ENCODE measurements around the gene CYB5D1.
A peak's percentile ranks its signal among the peaks of the same experiment; 100 is the strongest.

The CYB5D1 gene

GRCh38 chr17:7880076-7880868 is 22.5 kb downstream of the CYB5D1 start (continued):
- no peak for TF ChIP-seq ZC3H10 (CRISPR knock-in tag; IDR thresholded peaks at IDR 0.05)
- no peak for TF ChIP-seq TOX (CRISPR knock-in tag; IDR thresholded peaks at IDR 0.05; ENCODE audit: borderline replicate concordance)
- no peak for TF ChIP-seq POU6F1 (CRISPR knock-in tag; IDR thresholded peaks at IDR 0.05; ENCODE audit: borderline replicate concordance, low read depth)
- TF ChIP-seq ZFP3 (CRISPR knock-in tag; IDR thresholded peaks at IDR 0.05) = no peak
- no peak for TF ChIP-seq ZFP30 (CRISPR knock-in tag; IDR thresholded peaks at IDR 0.05)

- peak; percentile 32 for ATAC-seq
- TF ChIP-seq CSRNP3 (CRISPR knock-in tag; IDR thresholded peaks at IDR 0.05) = no peak
- TF ChIP-seq ISL1 (CRISPR knock-in tag; IDR thresholded peaks at IDR 0.05) = no peak
- TF ChIP-seq TOX (CRISPR knock-in tag; IDR thresholded peaks at IDR 0.05; ENCODE audit: borderline replicate concordance) = no peak
- no peak for TF ChIP-seq ZNF8 (CRISPR knock-in tag; IDR thresholded peaks at IDR 0.05)
- TF ChIP-seq ARNTL (CRISPR knock-in tag; IDR thresholded peaks at IDR 0.05; ENCODE audit: borderline replicate concordance, low read depth) = no peak
- no peak for TF ChIP-seq BACH2 (CRISPR knock-in tag; IDR thresholded peaks at IDR 0.05; ENCODE audit: borderline replicate concordance)
- no peak for TF ChIP-seq OSR1 (CRISPR knock-in tag; IDR thresholded peaks at IDR 0.05)
- no peak for TF ChIP-seq SNAI2 (CRISPR knock-in tag; IDR thresholded peaks at IDR 0.05)
- TF ChIP-seq TSHZ2 (CRISPR knock-in tag; IDR thresholded peaks at IDR 0.05) = no peak
- TF ChIP-seq ZFP30 (CRISPR knock-in tag; IDR thresholded peaks at IDR 0.05) = no peak
Measured at GRCh38 chr17:7881276-7882054, 23.7 kb downstream of the CYB5D1 start.

GRCh38 chr17:7882068-7882467 is 24.3 kb downstream of the CYB5D1 start:
- no peak for ATAC-seq
- no peak for TF ChIP-seq ISL1 (CRISPR knock-in tag; IDR thresholded peaks at IDR 0.05)
- no peak for TF ChIP-seq GLIS3 (CRISPR knock-in tag; IDR thresholded peaks at IDR 0.05)
- TF ChIP-seq ZC3H10 (CRISPR knock-in tag; IDR thresholded peaks at IDR 0.05) = no peak
- TF ChIP-seq SNAI2 (CRISPR knock-in tag; IDR thresholded peaks at IDR 0.05) = no peak
- no peak for TF ChIP-seq ZNF565 (CRISPR knock-in tag; conservative IDR thresholded peaks at IDR 0.05; ENCODE audit: low read depth)
- TF ChIP-seq ZNF8 (CRISPR knock-in tag; IDR thresholded peaks at IDR 0.05) = no peak
- TF ChIP-seq TCF4 (CRISPR knock-in tag; IDR thresholded peaks at IDR 0.05; ENCODE audit: borderline replicate concordance) = no peak
- no peak for TF ChIP-seq CREB5 (CRISPR knock-in tag; IDR thresholded peaks at IDR 0.05; ENCODE audit: low read depth)
- no peak for TF ChIP-seq ZFP3 (CRISPR knock-in tag; IDR thresholded peaks at IDR 0.05)
- TF ChIP-seq ZNF70 (CRISPR knock-in tag; IDR thresholded peaks at IDR 0.05) = no peak
- TF ChIP-seq CSRNP3 (CRISPR knock-in tag; IDR thresholded peaks at IDR 0.05) = no peak
- no peak for TF ChIP-seq ARNTL (CRISPR knock-in tag; IDR thresholded peaks at IDR 0.05; ENCODE audit: borderline replicate concordance, low read depth)

All from SK-N-SH treated with all-trans-retinoic acid at 6 μM for 48 hours (cell line).